ENCODE data around the gene SLC11A1.

- TF ChIP-seq CTCF (IDR thresholded peaks at IDR 0.05; ENCODE audit: low read depth, low read length) (no peak), EZH2phosphoT487 (IDR thresholded peaks at IDR 0.05; ENCODE audit: low read depth) (no peak)
Observed at GRCh38 chr2:218405086-218405745, 23.1 kb downstream of the SLC11A1 start.
